ENCODE measurements around the gene NOC2L. TPM values are rescaled to one million over a fixed set of nuclear protein-coding genes. Genes with fewer than 3 reads are reported as not detected.

NOC2L gene
- total and polyA plus RNA-seq, 9 of the 15 experiments (the other 6 are each of a cell fraction or from before 2014, with no cell fraction given), result 4.0 to 410 (median 200) TPM

DNA sequence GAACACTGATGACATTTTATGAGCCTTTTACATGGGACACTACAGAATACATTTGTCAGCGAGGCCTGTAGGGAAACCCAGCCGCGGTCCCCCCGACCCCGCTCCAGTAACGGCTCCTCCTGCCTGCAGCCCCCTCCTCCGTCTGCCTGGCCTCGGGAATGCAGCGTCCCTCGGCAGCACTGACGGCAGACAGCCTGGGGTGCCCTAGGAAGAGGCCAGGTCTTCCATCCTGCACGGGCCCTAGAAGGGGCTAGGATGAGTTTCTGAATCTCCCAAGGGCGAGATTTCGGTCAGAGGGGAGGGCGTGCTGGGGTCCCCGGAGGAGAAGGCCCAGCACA is 26.9 kb downstream of the NOC2L start:
- BruUV-seq (replicated peaks), result no TSS peak
- H3K4me2 ChIP-seq (ENCODE audit: insufficient read depth, low read length), result no peak overlapping the region
- in situ Hi-C loops (cut with MboI), result no loop called here

More for the DNA sequence above, 26.9 kb downstream of the NOC2L start:
- no peaks in the 10 kb centered on the region for H3K9me3 ChIP-seq (replicated peaks; ENCODE audit: control insufficient read depth, insufficient read depth, low read depth, low read length)
- WGBS (ENCODE audit: insufficient coverage, low coverage, missing lambda C conversion rate), result 15% methylated on average over 16 of the region's 16 CpGs
- H3K9ac ChIP-seq (ENCODE audit: insufficient read depth in 1 of 2, low read depth in 2 of 2, low read length in 2 of 2), result no peak overlapping the region
- peaks cover 0 to 75% of the 10 kb centered on the region in 2 experiments; a peak in 4 of 5 replicates for H3K4me1 ChIP-seq (replicated peaks in 1 of 2; ENCODE audit: control insufficient read depth in 2 of 2, insufficient read depth in 2 of 2, low read length in 2 of 2)
- no peaks in the 10 kb centered on the region for H3K9me1 ChIP-seq (ENCODE audit: control insufficient read depth, insufficient read depth, low read length)
- no peaks in the 10 kb centered on the region for H3K36me3 ChIP-seq (ENCODE audit: control insufficient read depth, insufficient read depth, low read length)
- peaks cover 25% of the 10 kb centered on the region for H4K20me1 ChIP-seq (replicated peaks; ENCODE audit: control insufficient read depth, insufficient read depth, low read length)
- FAIRE-seq (peak; percentile 55), DNase-seq (ENCODE audit: extremely low read depth in 1 of 4, low spot score in 3 of 4) (no peak), ATAC-seq (no peak)
- peaks cover 31 to 77% of the 10 kb centered on the region in 2 experiments; a peak in 4 of 5 replicates for H3K27me3 ChIP-seq (ENCODE audit: control insufficient read depth in 2 of 2, insufficient read depth in 2 of 2, low read length in 2 of 2)
- ChIA-PET CTCF (ENCODE audit: low intra/inter-chr PET ratio) (no interaction called here), POLR2A (interaction anchor here (0.5 to 1.7 kb wide), 4 partner anchors 7 to 20 kb away, joined by 3 to 5 read pairs (median 4); no protein-coding TSS in a partner anchor)
- H3K4me3 ChIP-seq, result no peak overlapping the region
- no peak overlapping the region for H2AFZ ChIP-seq (ENCODE audit: low read depth, low read length)
- intact Hi-C loops (cut with micrococcal nuclease), result no loop called here
- TF ChIP-seq, protein P1, sequence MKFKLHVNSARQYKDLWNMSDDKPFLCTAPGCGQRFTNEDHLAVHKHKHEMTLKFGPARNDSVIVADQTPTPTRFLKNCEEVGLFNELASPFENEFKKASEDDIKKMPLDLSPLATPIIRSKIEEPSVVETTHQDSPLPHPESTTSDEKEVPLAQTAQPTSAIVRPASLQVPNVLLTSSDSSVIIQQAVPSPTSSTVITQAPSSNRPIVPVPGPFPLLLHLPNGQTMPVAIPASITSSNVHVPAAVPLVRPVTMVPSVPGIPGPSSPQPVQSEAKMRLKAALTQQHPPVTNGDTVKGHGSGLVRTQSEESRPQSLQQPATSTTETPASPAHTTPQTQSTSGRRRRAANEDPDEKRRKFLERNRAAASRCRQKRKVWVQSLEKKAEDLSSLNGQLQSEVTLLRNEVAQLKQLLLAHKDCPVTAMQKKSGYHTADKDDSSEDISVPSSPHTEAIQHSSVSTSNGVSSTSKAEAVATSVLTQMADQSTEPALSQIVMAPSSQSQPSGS (CRISPR knock-in tag; IDR thresholded peaks at IDR 0.05), result no peak
- TF ChIP-seq SP2 (IDR thresholded peaks at IDR 0.05; ENCODE audit: extremely low read depth, low read depth, low read length, poor library complexity, severe bottlenecking), result no peak
- TF ChIP-seq E2F5 (CRISPR knock-in tag; IDR thresholded peaks at IDR 0.05), result no peak
- TF ChIP-seq TEAD1 (CRISPR knock-in tag; IDR thresholded peaks at IDR 0.05), result no peak
- no peak for TF ChIP-seq SOX6 (IDR thresholded peaks at IDR 0.05)
- no peak for TF ChIP-seq TCF3 (CRISPR knock-in tag; IDR thresholded peaks at IDR 0.05)
- TF ChIP-seq KDM1A (IDR thresholded peaks at IDR 0.05), result no peak
- no peak for TF ChIP-seq TAF1 (IDR thresholded peaks at IDR 0.05; ENCODE audit: control insufficient read depth, extremely low read depth, insufficient read depth, low read length, severe bottlenecking)
- TF ChIP-seq NR1H2 (CRISPR knock-in tag; IDR thresholded peaks at IDR 0.05), result no peak
- no peaks in the 10 kb centered on the region for H3K79me2 ChIP-seq (ENCODE audit: control insufficient read depth, insufficient read depth, low read length)
- no peak overlapping the region for H3K27ac ChIP-seq (ENCODE audit: extremely low read depth, low read depth, low read length)
